H1 (cell line): ENCODE measurements around the gene ZNF284. TPM values are rescaled to one million over a fixed set of nuclear protein-coding genes. Genes with fewer than 3 reads are reported as not detected.

Source experiments
- CTCF ChIA-PET: fragments of 300-600 bp; sonication (Branson Sonifier 250); formaldehyde crosslinking; loops from one replicate; lab custom pipeline; 2021; ENCODE audit not compliant: partially characterized antibody; lab: Charles Lee
- POLR2A ChIA-PET: fragments of 300-600 bp; sonication (Branson Sonifier 250); formaldehyde crosslinking; loops from one replicate; lab custom pipeline; 2021; ENCODE audit warnings: inconsistent platforms; ENCODE audit not compliant: partially characterized antibody; lab: Charles Lee
- DNase-seq, 2 experiments: peaks; one replicate each; pipeline versions ENCODE4 v3.0.0 to v3.0.0-alpha.2; 2010 to 2022; ENCODE audit warnings: low spot score in 2 of 2, low read depth in 1 of 2, mixed read lengths in 1 of 2
- FAIRE-seq: peaks from 2 replicates; lab custom pipeline; 2011; peaks lifted over from hg19 to GRCh38; lab: Jason Lieb, UNC
- H2AFZ ChIP-seq: 2 replicates; pipeline ENCODE4 v1.8.1; 2012; ENCODE audit warnings: low read length, inconsistent platforms
- H2AK5ac ChIP-seq: 2 replicates; pipeline ENCODE4 v1.6.1; 2013; ENCODE audit warnings: low read depth, low read length
- H2BK120ac ChIP-seq: replicated peaks from 2 replicates; pipeline ENCODE3; 2013; ENCODE audit warnings: low read depth, low read length, inconsistent platforms
- H2BK12ac ChIP-seq: 2 replicates; pipeline ENCODE4 v1.6.1; 2013; ENCODE audit warnings: low read depth, low read length
- H2BK15ac ChIP-seq: 2 replicates; pipeline ENCODE4 v1.6.1; 2013; ENCODE audit warnings: low read length
- H2BK20ac ChIP-seq: 2 replicates; pipeline ENCODE4 v1.6.1; 2013; ENCODE audit warnings: low read length
- H2BK5ac ChIP-seq: 2 replicates; pipeline ENCODE4 v1.6.1; 2013; ENCODE audit warnings: low read depth, low read length
- H3K14ac ChIP-seq: 2 replicates; pipeline ENCODE4 v1.6.1; 2013; ENCODE audit warnings: inconsistent platforms; ENCODE audit not compliant: insufficient read length
- H3K18ac ChIP-seq: 2 replicates; pipeline ENCODE4 v1.6.1; 2013; ENCODE audit warnings: low read length; ENCODE audit errors: extremely low read depth
- H3K23ac ChIP-seq: 2 replicates; pipeline ENCODE4 v1.6.1; 2013; ENCODE audit warnings: inconsistent platforms; ENCODE audit not compliant: insufficient read length
- H3K23me2 ChIP-seq: 2 replicates; pipeline ENCODE4 v1.6.1; 2013; ENCODE audit warnings: low read depth, low read length
- H3K27ac ChIP-seq: 2 replicates; pipeline ENCODE4 v1.6.1; 2011; ENCODE audit warnings: low read depth, low read length, inconsistent platforms
- H3K27me3 ChIP-seq, 4 experiments: replicated peaks in 1 of 4; 1 replicate in 1 of 4; 2 replicates in 3 of 4; pipeline versions ENCODE4 v1.6.1 to v1.8.1; 2011 to 2013; ENCODE audit warnings: low read length in 3 of 4, mild to moderate bottlenecking in 3 of 4, inconsistent platforms in 2 of 4, mixed read lengths in 2 of 4, moderate library complexity in 1 of 4; ENCODE audit not compliant: control insufficient read depth in 3 of 4, insufficient read depth in 3 of 4; ENCODE audit errors: extremely low read depth in 1 of 4
- H3K36me3 ChIP-seq, 4 experiments: 2 replicates each; pipeline versions ENCODE4 v1.6.1 to v1.8.1; 2011 to 2013; ENCODE audit warnings: mild to moderate bottlenecking in 4 of 4, low read length in 3 of 4, moderate library complexity in 2 of 4, control low read depth in 1 of 4, inconsistent platforms in 1 of 4; ENCODE audit not compliant: insufficient read depth in 4 of 4, control insufficient read depth in 2 of 4
- H3K4ac ChIP-seq: replicated peaks from 2 replicates; pipeline ENCODE3; 2013; ENCODE audit warnings: low read length, low read depth, mixed read lengths, inconsistent platforms; ENCODE audit not compliant: insufficient read length
- H3K4me1 ChIP-seq, 4 experiments: replicated peaks in 1 of 4; 1 replicate in 1 of 4; 2 replicates in 3 of 4; pipeline versions ENCODE4 v1.6.1 to v1.8.1; 2011 to 2013; ENCODE audit warnings: low read length in 3 of 4, inconsistent platforms in 2 of 4, mixed read lengths in 1 of 4; ENCODE audit not compliant: insufficient read depth in 4 of 4, control insufficient read depth in 3 of 4
- H3K4me2 ChIP-seq, 2 experiments: 2 replicates each; pipeline versions ENCODE4 v1.6.1 to v1.8.1; 2011 to 2013; ENCODE audit warnings: low read depth in 2 of 2, low read length in 2 of 2, control low read depth in 1 of 2, inconsistent platforms in 1 of 2, mild to moderate bottlenecking in 1 of 2; ENCODE audit not compliant: insufficient read depth in 1 of 2
- H3K4me3 ChIP-seq, 4 experiments: fragments of 200-600, 300-600 bp in 1 of 4; sonication (generic), shearing (Covaris generic), sonication (Bioruptor Twin) in 1 of 4; 2 replicates each; pipeline versions ENCODE4 v1.5.1 to v1.8.1; 2011 to 2016; ENCODE audit warnings: low read length in 4 of 4, low read depth in 3 of 4, control low read depth in 2 of 4, inconsistent platforms in 2 of 4, mild to moderate bottlenecking in 2 of 4, mixed read lengths in 1 of 4, moderate library complexity in 1 of 4; ENCODE audit not compliant: insufficient read depth in 2 of 4; ENCODE audit errors: extremely low read depth in 1 of 4
- H3K56ac ChIP-seq: replicated peaks from 2 replicates; pipeline ENCODE3; 2013; ENCODE audit warnings: low read depth, mild to moderate bottlenecking, mixed read lengths, low read length, inconsistent platforms; ENCODE audit not compliant: insufficient read length
- H3K79me1 ChIP-seq: 2 replicates; pipeline ENCODE4 v1.6.1; 2013; ENCODE audit warnings: low read depth, low read length, control low read depth
- H3K79me2 ChIP-seq, 2 experiments: 2 replicates each; pipeline versions ENCODE4 v1.6.1 to v1.8.1; 2012 to 2013; ENCODE audit warnings: low read length in 2 of 2, mild to moderate bottlenecking in 2 of 2, inconsistent platforms in 1 of 2; ENCODE audit not compliant: insufficient read depth in 2 of 2, control insufficient read depth in 1 of 2
- H3K9ac ChIP-seq, 4 experiments: replicated peaks in 1 of 4; 1 replicate in 1 of 4; 2 replicates in 3 of 4; pipeline versions ENCODE4 v1.6.1 to v1.8.1; 2011 to 2013; ENCODE audit warnings: low read depth in 3 of 4, low read length in 3 of 4, control low read depth in 2 of 4, mild to moderate bottlenecking in 2 of 4, moderate library complexity in 2 of 4, inconsistent platforms in 1 of 4; ENCODE audit errors: extremely low read depth in 1 of 4
- H3K9me3 ChIP-seq, 2 experiments: 2 replicates each; pipeline versions ENCODE4 v1.6.1 to v1.8.1; 2012 to 2013; ENCODE audit warnings: mild to moderate bottlenecking in 2 of 2, moderate library complexity in 2 of 2, control low read depth in 1 of 2, inconsistent platforms in 1 of 2, low read depth in 1 of 2, low read length in 1 of 2, mixed read lengths in 1 of 2; ENCODE audit not compliant: insufficient read depth in 2 of 2
- H4K20me1 ChIP-seq, 2 experiments: replicated peaks in 1 of 2; 2 replicates each; pipeline versions ENCODE3 to v1.8.1; 2011 to 2013; ENCODE audit warnings: inconsistent platforms in 2 of 2, low read length in 2 of 2, mild to moderate bottlenecking in 1 of 2; ENCODE audit not compliant: insufficient read depth in 2 of 2, control insufficient read depth in 1 of 2
- H4K5ac ChIP-seq: 2 replicates; pipeline ENCODE4 v1.6.1; 2013; ENCODE audit warnings: low read length, low read depth, mixed read lengths, inconsistent platforms; ENCODE audit not compliant: insufficient read length
- H4K8ac ChIP-seq: 2 replicates; pipeline ENCODE4 v1.8.0; 2013; ENCODE audit warnings: mild to moderate bottlenecking, moderate library complexity, low read length, inconsistent platforms; ENCODE audit not compliant: insufficient read depth; ENCODE audit errors: extremely low read depth
- H4K91ac ChIP-seq: replicated peaks from 2 replicates; pipeline ENCODE3; 2013; ENCODE audit warnings: low read length, mixed read lengths, inconsistent platforms; ENCODE audit not compliant: insufficient read length
- JUN ChIP-seq: IDR thresholded peaks from 2 replicates; pipeline ENCODE4 v1.6.1; 2011; ENCODE audit warnings: low read depth, mild to moderate bottlenecking, improper control_type of control experiment, low read length
- WGBS, 2 experiments: shearing (Covaris generic) in 1 of 2; methylation state at CpG; one replicate each; pipeline versions ENCODE4 v1.1.6 to v1.1.7; 2013 to 2015; ENCODE audit warnings: low lambda C conversion rate in 2 of 2, mixed read lengths in 2 of 2, inconsistent platforms in 1 of 2, low coverage in 1 of 2, missing lambda C conversion rate in 1 of 2; ENCODE audit not compliant: insufficient replicate concordance in 2 of 2, insufficient coverage in 1 of 2, insufficient read length in 1 of 2; ENCODE audit errors: extremely low coverage in 1 of 2, missing lambda C conversion rate in 1 of 2; 5-methylcytosine and 5-hydroxymethylcytosine counted together
- polyA plus RNA-seq, 7 experiments: library from polyadenylated mRNA; depleted of rRNA in 3 of 7; stranded (reverse) in 5 of 7; unstranded in 2 of 7; fragments of >200 nt in 5 of 7; fragments of 200-250 nt in 2 of 7; gene quantifications; 1 replicate in 5 of 7; 2 replicates in 1 of 7; 4 replicates in 1 of 7; pipeline versions ENCODE4 v1.2.1 to v1.2.3, GENCODE V29; 2011 to 2013; ENCODE audit warnings: missing spikeins in 2 of 7, mixed read lengths in 2 of 7
- total RNA-seq: library from RNA; stranded (reverse); fragmentation: NEBNext Ultra II Directional; extraction: Animal tissue kit (Norgen Biotek cat#: 25700); gene quantifications from 2 replicates; pipeline ENCODE4 v1.2.1, GENCODE V29; 2021

ZNF284 gene
- total and polyA plus RNA-seq, 2 of the 8 experiments (the other 6 are each of a cell fraction or from before 2014, with no cell fraction given): 1.1 to 3.4 TPM

GRCh38 chr19:44069415-44069814 lies 2.5 kb upstream of the ZNF284 start:
- Histone ChIP-seq H4K91ac (no peak overlapping the region), H3K27ac (no peak overlapping the region), H2BK20ac (no peak overlapping the region), H3K79me1 (no peaks in the 10 kb centered on the region), H2BK15ac (no peak overlapping the region), H2BK5ac (no peak overlapping the region), H3K4me3 (no peak overlapping the region), H3K18ac (no peak overlapping the region), H2AFZ (no peak overlapping the region), H3K4ac (no peak overlapping the region), H3K9me3 (peaks cover 26 to 29% of the 10 kb centered on the region in 2 experiments), H3K27me3 (peaks cover 0 to 5% (median 2%) of the 10 kb centered on the region in 4 experiments; a peak in 3 of 7 replicates), H3K36me3 (peaks cover 3 to 31% (median 19%) of the 10 kb centered on the region in 4 experiments; a peak in 5 of 8 replicates), H2AK5ac (no peak overlapping the region), H3K23ac (no peak overlapping the region), H4K8ac (no peak overlapping the region), H2BK120ac (no peak overlapping the region), H3K23me2 (peaks cover 9% of the 10 kb centered on the region), H4K5ac (no peak overlapping the region), H4K20me1 (no peaks in the 10 kb centered on the region), H3K79me2 (no peaks in the 10 kb centered on the region; a peak in 1 of 4 replicates), H3K9ac (no peak overlapping the region), H3K4me2 (no peak overlapping the region), H3K56ac (no peak overlapping the region), H3K14ac (no peak overlapping the region), H3K4me1 (peaks cover 0 to 1% (median 0%) of the 10 kb centered on the region in 4 experiments; a peak in 2 of 7 replicates), H2BK12ac (no peak overlapping the region)
- CTCF ChIA-PET: interaction anchor here (1.5 kb wide), 1 partner anchor 11 kb away, joined by 5 read pairs; no protein-coding TSS in a partner anchor
- no peak for TF ChIP-seq JUN
- POLR2A ChIA-PET: interaction anchor here (1.4 to 1.5 kb wide), 3 partner anchors 8 to 12 kb away, joined by 3 read pairs; no protein-coding TSS in a partner anchor
- DNase-seq: no peak
- 75% methylated on average over 1 of the region's 1 CpG; no CpG with 5 or more reads in 1 of the 2 experiments for WGBS, 2 experiments
- no peak for FAIRE-seq
